Measurements from ENCODE around the gene ARL6IP6. TPM values are rescaled to one million over a fixed set of nuclear protein-coding genes. Genes with fewer than 3 reads are reported as not detected.

Gene ARL6IP6
- total RNA-seq, 1 donor from 2014 or later, result 15.7 TPM

DNA sequence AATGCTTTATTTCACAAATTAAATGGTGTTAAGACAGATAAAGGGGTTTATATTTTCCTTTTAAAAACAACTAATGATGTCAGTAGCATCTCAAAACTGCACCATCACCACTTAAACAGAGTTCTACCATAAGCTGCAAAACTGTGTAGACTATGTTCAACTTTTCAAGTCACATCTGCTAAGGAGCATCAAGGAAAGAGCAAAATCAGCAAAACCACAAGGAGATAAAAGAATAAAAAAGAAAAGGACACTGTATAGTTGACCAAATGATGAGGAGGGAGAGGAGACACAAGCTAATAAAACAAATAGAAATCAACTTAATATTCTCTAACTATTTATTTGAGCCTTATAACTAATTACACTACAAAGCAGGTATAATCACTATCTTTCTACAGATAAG, 35.0 kb upstream of the ARL6IP6 start:
- no peak for ATAC-seq
- no peak for DNase-seq
- intact Hi-C loops (cut with DNase I), result no loop called here
- H3K27me3 ChIP-seq, result no peaks in the 10 kb centered on the region
- no peak overlapping the region for H3K27ac ChIP-seq
- peaks cover 30% of the 10 kb centered on the region for H3K36me3 ChIP-seq
- TF ChIP-seq, protein P1, sequence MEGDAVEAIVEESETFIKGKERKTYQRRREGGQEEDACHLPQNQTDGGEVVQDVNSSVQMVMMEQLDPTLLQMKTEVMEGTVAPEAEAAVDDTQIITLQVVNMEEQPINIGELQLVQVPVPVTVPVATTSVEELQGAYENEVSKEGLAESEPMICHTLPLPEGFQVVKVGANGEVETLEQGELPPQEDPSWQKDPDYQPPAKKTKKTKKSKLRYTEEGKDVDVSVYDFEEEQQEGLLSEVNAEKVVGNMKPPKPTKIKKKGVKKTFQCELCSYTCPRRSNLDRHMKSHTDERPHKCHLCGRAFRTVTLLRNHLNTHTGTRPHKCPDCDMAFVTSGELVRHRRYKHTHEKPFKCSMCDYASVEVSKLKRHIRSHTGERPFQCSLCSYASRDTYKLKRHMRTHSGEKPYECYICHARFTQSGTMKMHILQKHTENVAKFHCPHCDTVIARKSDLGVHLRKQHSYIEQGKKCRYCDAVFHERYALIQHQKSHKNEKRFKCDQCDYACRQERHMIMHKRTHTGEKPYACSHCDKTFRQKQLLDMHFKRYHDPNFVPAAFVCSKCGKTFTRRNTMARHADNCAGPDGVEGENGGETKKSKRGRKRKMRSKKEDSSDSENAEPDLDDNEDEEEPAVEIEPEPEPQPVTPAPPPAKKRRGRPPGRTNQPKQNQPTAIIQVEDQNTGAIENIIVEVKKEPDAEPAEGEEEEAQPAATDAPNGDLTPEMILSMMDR (IDR thresholded peaks at IDR 0.05), result no peak
- no peaks in the 10 kb centered on the region for H3K4me1 ChIP-seq
- H3K4me3 ChIP-seq, result no peak overlapping the region
- H3K9me3 ChIP-seq, result no peaks in the 10 kb centered on the region

DNA sequence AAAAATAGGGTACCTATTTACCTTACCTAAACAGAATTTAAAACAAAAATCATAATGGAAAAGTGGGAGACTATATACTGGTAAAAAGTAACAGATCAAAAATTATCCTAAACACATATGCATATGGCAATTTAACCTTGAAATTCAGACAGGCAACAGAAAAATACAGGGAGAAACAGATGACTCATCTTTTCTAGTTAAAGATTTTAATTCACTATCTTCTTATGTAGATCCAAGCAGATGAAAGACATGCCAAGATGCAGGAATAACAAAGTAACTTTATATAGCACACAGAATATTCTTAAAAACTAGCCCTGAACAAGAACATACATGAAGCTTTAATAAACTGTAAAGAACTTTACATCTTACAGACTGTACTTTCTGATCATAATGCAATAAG, 32.1 kb upstream of the ARL6IP6 start:
- no peak for DNase-seq
- TF ChIP-seq, protein P1 (IDR thresholded peaks at IDR 0.05), result no peak
- Histone ChIP-seq H3K9me3 (no peaks in the 10 kb centered on the region), H3K36me3 (peaks cover under 1% of the 10 kb centered on the region), H3K4me1 (no peaks in the 10 kb centered on the region), H3K27ac (no peak overlapping the region), H3K4me3 (no peak overlapping the region), H3K27me3 (no peaks in the 10 kb centered on the region)
- intact Hi-C loops (cut with DNase I), result no loop called here
- no peak for ATAC-seq

DNA sequence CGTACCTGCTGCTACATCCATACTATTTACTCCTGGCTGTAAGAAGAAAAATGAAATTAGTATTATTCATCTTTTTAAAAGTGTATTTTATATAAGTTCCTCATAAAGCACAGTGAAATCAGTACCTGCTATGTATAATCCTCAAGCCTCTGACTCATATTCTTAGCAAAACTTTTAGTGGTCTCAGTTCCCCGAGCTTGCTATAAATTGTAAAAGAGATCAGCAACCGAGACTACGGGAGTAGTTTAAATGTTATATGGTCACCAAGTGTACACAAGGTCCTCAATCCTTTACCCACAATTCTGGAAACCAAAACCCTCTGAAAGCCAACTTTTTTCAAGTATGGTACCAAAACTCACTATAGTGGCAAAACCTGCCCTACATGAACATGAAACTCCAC, 25.4 kb upstream of the ARL6IP6 start:
- DNase-seq (no peak), ATAC-seq (no peak)
- no peaks in the 10 kb centered on the region for H3K9me3 ChIP-seq
- peaks cover 24% of the 10 kb centered on the region for H3K36me3 ChIP-seq
- no peaks in the 10 kb centered on the region for H3K4me1 ChIP-seq
- H3K27ac ChIP-seq, result no peak overlapping the region
- no peaks in the 10 kb centered on the region for H3K27me3 ChIP-seq
- no peak overlapping the region for H3K4me3 ChIP-seq
- TF ChIP-seq, protein P1 (IDR thresholded peaks at IDR 0.05), result no peak
- intact Hi-C loops (cut with DNase I), result no loop called here

DNA sequence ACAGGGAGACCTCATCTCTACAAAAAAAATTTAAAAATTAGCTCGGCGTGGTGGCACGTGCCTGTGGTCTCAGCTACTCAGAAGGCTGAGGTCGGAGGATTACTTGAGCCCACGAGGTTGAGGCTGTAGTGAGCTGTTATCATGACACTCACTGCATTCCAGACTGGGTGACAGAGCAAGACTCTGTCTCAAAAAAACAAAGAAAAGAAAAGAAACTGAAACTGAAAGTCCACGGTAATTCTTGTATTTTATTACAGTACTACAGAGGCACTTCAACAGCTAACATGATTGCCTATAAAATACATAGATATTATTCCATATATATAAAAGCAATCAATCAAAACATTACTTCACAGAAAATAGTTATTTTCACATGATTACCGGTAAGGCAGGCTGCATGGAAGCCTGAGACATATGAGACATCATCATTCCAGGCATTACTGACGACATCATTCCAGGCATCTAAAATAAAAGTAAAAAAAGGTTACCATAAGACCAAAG, 24.2 kb upstream of the ARL6IP6 start:
- Histone ChIP-seq H3K4me3 (peak overlapping the region; percentile 30), H3K36me3 (peaks cover 24% of the 10 kb centered on the region), H3K27me3 (no peaks in the 10 kb centered on the region), H3K9me3 (no peaks in the 10 kb centered on the region), H3K4me1 (no peaks in the 10 kb centered on the region), H3K27ac (peak overlapping the region; percentile 63)
- ATAC-seq, result peak; percentile 58
- intact Hi-C loops (cut with DNase I), result no loop called here
- no peak for DNase-seq
- TF ChIP-seq, protein P1 (IDR thresholded peaks at IDR 0.05), result no peak

DNA sequence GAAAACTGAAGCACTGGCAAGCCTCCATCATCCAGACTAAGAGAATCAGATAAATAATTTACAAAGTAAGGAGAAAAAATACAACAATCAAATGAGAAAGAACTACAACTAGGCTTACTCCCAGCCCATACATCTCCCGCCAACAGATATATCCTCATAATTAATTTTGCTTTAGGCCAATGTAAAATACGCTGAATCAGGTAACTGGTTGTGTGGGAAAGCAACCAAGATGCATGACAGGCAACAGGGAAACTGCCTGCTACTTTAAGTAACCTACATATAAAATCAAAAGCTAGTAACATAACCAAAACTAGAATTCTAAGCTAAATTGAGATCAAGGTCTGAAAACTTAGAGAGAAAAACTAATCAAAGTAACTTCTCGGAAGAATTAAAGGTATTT, 22.7 kb upstream of the ARL6IP6 start:
- H3K36me3 ChIP-seq, result peaks cover 24% of the 10 kb centered on the region
- no peaks in the 10 kb centered on the region for H3K9me3 ChIP-seq
- ATAC-seq (no peak), DNase-seq (no peak)
- H3K27me3 ChIP-seq, result no peaks in the 10 kb centered on the region
- no peaks in the 10 kb centered on the region for H3K4me1 ChIP-seq
- TF ChIP-seq, protein P1 (IDR thresholded peaks at IDR 0.05), result no peak
- H3K27ac ChIP-seq, result no peak overlapping the region
- no peak overlapping the region for H3K4me3 ChIP-seq
- intact Hi-C loops (cut with DNase I), result no loop called here

DNA sequence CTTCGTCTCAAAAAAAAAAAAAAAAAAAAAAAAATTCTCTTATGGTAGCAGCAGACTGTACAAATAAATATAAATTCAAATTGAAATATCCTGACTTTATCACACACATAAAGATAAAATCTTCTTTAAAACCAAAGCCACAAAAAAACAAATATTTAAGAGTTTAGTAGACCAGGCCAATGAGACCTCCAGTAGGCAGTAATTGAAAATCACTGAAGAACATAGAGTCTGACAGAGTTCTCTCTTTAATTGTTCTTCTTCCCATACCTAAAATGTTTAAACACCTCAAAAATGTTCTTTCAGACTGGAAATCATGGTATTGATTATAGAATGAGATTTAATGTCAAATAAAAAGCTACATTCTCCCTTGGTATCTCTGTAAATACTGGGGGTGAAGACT, 21.9 kb upstream of the ARL6IP6 start:
- H3K4me1 ChIP-seq, result no peaks in the 10 kb centered on the region
- no peaks in the 10 kb centered on the region for H3K9me3 ChIP-seq
- no peaks in the 10 kb centered on the region for H3K27me3 ChIP-seq
- peaks cover 24% of the 10 kb centered on the region for H3K36me3 ChIP-seq
- DNase-seq, result no peak
- H3K4me3 ChIP-seq, result no peak overlapping the region
- ATAC-seq, result no peak
- no peak overlapping the region for H3K27ac ChIP-seq
- TF ChIP-seq, protein P1 (IDR thresholded peaks at IDR 0.05), result no peak
- intact Hi-C loops (cut with DNase I), result no loop called here

Measured in upper lobe of right lung (tissue), 1 donor.